GM19193 (cell line): ENCODE data around the gene MAP3K10.
A peak's percentile ranks its signal among the peaks of the same experiment; 100 is the strongest.

ENCODE experiments used
- POLR2A ChIP-seq: IDR thresholded peaks from 4 replicates; pipeline ENCODE4 v1.6.1; 2011; ENCODE audit not compliant: insufficient read depth, insufficient read length; ENCODE audit errors: extremely low read depth

MAP3K10 gene

GRCh38 chr19:40190891-40191835 is at the start of gene MAP3K10:
Gene MAP3K10 (plus strand): TSS chr19:40191426. CDS start chr19:40192032, 606 bp downstream.
- TF ChIP-seq POLR2A: peak; percentile 12

DNA sequence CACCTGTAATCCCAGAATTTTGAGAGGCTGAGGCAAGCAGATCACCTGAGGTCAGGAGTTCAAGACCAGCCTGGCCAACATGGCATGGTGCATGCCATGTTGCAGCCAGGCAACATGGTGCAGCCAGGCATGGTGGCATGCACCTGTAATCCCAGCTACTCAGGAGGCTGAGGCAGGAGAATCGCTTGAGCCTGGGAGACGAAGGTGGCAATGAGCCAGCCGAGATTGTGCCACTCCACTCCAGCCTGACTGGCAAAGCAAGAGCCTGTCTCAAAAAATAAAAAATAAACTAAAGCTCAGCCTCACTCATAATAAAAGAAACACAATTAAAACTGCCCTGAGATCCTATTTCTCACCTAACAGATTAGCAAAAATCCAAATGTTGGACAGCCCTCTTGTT is 49.7 kb upstream of the MAP3K10 start:
- no peak for TF ChIP-seq POLR2A

DNA sequence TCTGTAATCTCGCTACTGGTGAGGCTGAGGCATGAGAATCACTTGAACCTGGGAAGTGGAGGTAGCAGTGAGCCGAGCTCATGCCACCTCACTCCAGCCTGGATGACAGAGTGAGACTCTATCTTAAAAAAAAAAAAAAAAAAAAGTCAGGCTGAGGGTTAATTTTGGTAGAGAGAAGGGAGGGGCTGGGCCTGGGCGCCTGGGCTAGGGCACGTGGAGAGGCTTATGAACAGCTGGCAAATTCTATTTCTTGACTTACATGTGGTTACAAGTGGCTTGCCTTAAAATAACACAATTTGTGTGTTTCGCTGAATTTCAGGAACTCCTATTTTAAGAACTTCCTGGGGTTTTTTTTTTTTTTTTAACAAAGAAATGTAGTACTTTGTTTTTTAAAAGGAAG is 47.6 kb upstream of the MAP3K10 start:
- TF ChIP-seq POLR2A: no peak

GRCh38 chr19:40144151-40144550 is 47.1 kb upstream of the MAP3K10 start:
- no peak for TF ChIP-seq POLR2A

DNA sequence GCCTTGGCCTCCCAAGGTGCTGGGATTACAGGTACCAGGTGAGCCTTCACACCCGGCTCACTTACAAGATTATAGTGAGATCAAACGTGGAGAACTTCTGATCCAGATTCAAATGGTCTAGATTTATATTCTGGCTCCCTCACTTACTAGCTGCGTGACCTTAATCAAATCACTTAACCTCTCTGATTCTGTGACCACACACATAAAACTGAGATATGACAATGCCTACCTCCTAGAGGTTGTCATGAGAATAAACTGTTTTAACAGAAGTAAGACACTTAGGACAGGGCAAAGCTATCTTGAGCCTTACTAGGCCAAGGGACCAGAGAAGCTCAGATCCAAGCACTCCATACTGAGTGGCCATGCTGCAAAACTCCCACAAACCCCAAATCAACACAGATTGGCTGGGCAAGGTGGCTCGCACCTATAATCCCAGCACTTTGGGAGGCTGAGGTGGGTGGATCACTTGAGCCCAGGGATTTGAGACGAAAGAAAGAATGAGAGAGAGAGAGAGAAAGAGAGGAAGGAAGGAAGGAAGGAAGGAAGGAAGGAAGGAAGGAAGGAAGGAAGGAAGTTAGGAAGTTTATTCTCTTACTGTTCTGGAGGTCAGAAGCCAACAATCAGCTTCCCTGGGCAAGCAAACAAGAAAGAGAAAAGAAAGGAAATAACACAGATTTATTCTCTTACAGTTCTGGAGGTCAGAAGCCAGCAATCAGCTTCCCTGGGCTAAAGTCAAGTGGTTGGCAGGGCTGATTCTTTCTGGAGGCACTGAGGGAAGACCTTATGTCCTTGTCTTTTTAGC is 46.1 kb upstream of the MAP3K10 start:
- no peak for TF ChIP-seq POLR2A

DNA sequence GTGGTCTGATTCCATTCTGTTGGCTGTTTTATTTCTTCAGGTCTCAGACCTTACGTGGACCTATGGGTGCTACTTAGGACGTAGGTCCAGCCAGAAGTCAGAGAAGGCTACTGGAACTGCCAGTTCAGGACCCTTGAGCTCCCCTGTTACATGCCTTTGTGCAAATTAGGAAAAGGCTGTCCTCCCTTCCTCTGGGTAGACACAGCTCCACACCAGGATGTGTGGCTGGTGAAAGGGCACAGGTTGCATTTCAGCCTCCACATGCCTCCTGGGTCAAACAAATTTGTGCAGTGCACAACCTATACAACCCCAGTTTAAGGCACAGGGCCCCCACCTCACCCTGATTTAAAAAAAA is 43.9 kb upstream of the MAP3K10 start:
- TF ChIP-seq POLR2A: no peak

- TF ChIP-seq POLR2A: no peak
Observed at GRCh38 chr19:40147693-40148347, 43.4 kb upstream of the MAP3K10 start.

DNA sequence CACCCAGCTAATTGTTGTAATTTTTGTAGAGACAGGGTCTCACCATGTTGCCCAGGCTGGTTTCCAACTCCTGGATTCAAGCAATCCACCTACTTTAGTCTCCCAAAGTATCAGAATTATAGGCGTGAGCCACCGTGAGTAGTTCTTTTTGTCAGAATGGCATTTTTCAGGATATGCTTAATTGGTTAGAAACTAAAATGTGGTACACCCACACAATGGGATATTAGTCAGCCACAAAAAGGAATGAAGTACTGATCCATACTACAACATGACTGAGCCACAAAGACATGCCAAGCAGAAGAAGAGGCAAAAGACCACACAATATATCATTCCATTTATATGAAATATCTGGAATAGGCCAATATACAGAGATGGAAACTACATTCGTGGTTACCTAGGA is 41.7 kb upstream of the MAP3K10 start:
- no peak for TF ChIP-seq POLR2A

DNA sequence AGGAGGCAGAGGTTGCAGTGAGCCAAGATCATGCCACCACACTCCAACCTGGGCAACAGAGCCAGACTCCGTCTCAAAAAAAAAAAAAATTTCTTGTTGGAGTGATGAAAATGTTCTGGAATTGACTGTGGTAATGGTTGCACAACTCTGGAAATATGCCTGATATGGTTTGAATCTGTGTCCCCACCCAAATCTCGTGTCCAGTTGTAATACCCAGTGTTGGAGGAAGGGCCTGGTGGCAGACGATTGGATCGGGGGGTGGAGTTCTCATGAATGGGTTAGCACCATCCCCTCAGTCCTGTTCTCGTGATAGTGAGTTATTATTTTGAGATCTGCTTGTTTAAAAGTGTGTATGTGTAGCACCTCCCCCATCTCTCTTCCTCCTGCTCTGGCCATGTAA is 41.1 kb upstream of the MAP3K10 start:
- TF ChIP-seq POLR2A: no peak

GRCh38 chr19:40154121-40154680 is 37.0 kb upstream of the MAP3K10 start:
- no peak for TF ChIP-seq POLR2A

DNA sequence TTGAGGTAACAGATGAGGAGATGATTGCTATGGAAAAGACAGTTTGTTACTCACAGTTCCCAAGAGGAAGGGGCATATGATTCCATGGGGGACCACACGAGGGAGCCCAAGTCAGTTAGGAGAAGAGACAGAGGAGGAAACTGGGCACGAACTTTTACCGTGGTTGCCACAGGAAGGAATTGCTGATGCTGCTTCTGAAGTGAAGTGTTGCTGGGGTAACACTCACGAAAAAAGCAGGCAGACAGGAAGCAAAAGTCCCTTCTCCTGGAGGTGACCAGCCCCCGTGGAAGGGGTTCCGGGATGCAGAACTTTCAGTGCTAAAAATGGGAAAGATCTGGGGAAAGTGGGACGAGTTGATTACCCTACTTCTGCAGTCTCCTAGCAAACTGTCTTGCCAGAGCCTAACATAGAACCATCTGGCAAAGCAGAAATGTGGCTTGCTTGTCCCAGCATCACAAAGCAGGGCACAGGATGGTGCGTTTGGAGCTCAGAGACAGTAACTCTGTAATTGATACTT is 35.4 kb upstream of the MAP3K10 start:
- TF ChIP-seq POLR2A: no peak

DNA sequence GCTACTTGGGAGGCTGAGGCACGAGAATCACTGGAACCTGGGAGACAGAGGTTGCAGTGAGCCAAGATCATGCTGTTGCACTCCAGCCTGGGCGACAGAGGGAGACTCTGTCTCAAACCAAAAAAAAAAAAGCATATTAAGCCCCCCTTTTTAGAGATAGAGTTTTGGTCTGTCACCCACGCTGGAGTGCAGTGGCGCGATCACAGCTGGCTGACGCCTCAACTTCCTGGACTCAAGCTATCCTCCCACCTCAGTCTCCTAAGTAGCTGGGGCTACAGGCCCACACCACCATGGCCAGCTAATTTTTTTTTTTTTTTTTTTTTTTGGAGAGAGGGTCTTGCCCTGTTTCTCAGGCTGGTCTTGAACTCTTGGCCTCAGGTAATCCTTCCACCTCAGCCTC is 34.2 kb upstream of the MAP3K10 start:
- TF ChIP-seq POLR2A: no peak

GRCh38 chr19:40159744-40160143 is 31.5 kb upstream of the MAP3K10 start:
- TF ChIP-seq POLR2A: no peak

DNA sequence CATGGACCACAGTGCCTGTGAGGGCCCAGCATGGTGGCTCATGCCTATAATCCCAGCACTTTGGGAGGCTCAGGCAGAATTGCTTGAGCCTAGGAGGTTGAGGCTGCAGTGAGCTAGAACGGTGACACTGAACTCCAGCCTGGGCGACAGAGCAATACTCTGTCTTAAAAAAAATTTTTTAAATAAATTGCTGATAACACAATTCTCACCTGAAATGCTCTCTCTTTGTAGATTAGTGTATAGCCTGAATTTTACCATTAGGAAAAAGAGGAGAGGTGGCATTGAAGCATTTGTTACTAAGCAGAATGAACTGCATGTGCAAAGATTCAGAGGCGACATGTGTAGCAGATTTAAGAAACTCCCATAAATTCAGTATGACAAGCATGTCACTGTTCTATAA is 29.1 kb upstream of the MAP3K10 start:
- no peak for TF ChIP-seq POLR2A
